Lower leg skin (tissue), 4 donors: ENCODE measurements around the gene C12orf54. TPM values are rescaled to one million over a fixed set of nuclear protein-coding genes. Genes with fewer than 3 reads are reported as not detected.
"Not testable (repeated sequence)": the region's sequence is repeated elsewhere in the genome, so short reads cannot be mapped to it uniquely, and the experiment has no call there.

ENCODE experiments used
- DNase-seq, 2 donors: peaks; one replicate each; pipeline ENCODE4 v3.0.0-alpha.2; 2019; ENCODE audit warnings: low spot score in 2 of 2
- H3K4me3 ChIP-seq: fragments of 200-600 bp; sonication (generic); 2 replicates; pipeline ENCODE4 v1.5.1; 2017; ENCODE audit warnings: mild to moderate bottlenecking, low read depth; ENCODE audit not compliant: poor library complexity, severe bottlenecking
- CTCF ChIP-seq, 3 donors: fragments of 450-650 bp; IDR thresholded peaks; one replicate each; pipeline ENCODE4 v1.5.1; 2016; ENCODE audit warnings: antibody characterized with exemption in 3 of 3, mild to moderate bottlenecking in 3 of 3, moderate library complexity in 2 of 3
- POLR2A ChIP-seq, 2 donors: fragments of 450-650 bp; IDR thresholded peaks; one replicate each; pipeline ENCODE4 v1.6.1; 2016 to 2017; ENCODE audit warnings: antibody characterized with exemption in 2 of 2, mild to moderate bottlenecking in 1 of 2, moderate library complexity in 1 of 2
- WGBS, 2 donors: methylation state at CpG; one replicate each; pipeline ENCODE4 v1.1.5; 2018; 5-methylcytosine and 5-hydroxymethylcytosine counted together
- intact Hi-C: fragments of 100-400 bp; cut with DNase I; formaldehyde crosslinking; loops from one replicate; pipeline ENCODE4 v1.15.0; 2023; ENCODE audit warnings: low total_unique reads
- total RNA-seq, 4 donors: library from RNA; depleted of rRNA; stranded (reverse); fragments of >200 nt; gene quantifications; one replicate each; pipeline ENCODE4 v1.1.0, GENCODE V29; 2016

The C12orf54 gene
- total RNA-seq, 4 donors from 2014 or later, result not detected

- WGBS, 2 donors, result 92 to 93% methylated on average over 7 of the region's 7 CpGs
- DNase-seq, result no peak
- intact Hi-C loops, result no loop called here
- no peak within 1 kb of the TSS for H3K4me3 ChIP-seq
- TF ChIP-seq POLR2A (IDR thresholded peaks at IDR 0.05) (no peak), CTCF (IDR thresholded peaks at IDR 0.05) (no peak)
Observed at GRCh38 chr12:48472259-48472658, 10.0 kb upstream of the C12orf54 start, which contains the start of gene ANP32D. TSS of gene ANP32D (plus strand) at chr12:48472559. CDS start at chr12:48472665, 106 bp downstream.

GRCh38 chr12:48473061-48473460, 9.2 kb upstream of the C12orf54 start:
- intact Hi-C loops, result no loop called here
- WGBS, 2 donors, result 77 to 78% methylated on average over 9 of the region's 9 CpGs
- TF ChIP-seq POLR2A (IDR thresholded peaks at IDR 0.05), result no peak
- no peak for TF ChIP-seq CTCF (IDR thresholded peaks at IDR 0.05)
- no peak for DNase-seq
- no peak overlapping the region for H3K4me3 ChIP-seq

- 80 to 81% methylated on average over 11 of the region's 11 CpGs for WGBS, 2 donors
- DNase-seq, intact Hi-C loops, H3K4me3 ChIP-seq: not testable (repeated sequence)
Observed at GRCh38 chr12:48474497-48474896, 7.8 kb upstream of the C12orf54 start.

- TF ChIP-seq POLR2A (IDR thresholded peaks at IDR 0.05) (no peak), CTCF (IDR thresholded peaks at IDR 0.05) (no peak)
- DNase-seq, result no peak
- H3K4me3 ChIP-seq, result no peak overlapping the region
- WGBS, 2 donors, result 79 to 84% methylated on average over 3 of the region's 3 CpGs
- intact Hi-C loops, result no loop called here
Observed at GRCh38 chr12:48482930-48483329, 632 bp downstream of the C12orf54 start.

GRCh38 chr12:48486261-48486660, 4.0 kb downstream of the C12orf54 start:
- TF ChIP-seq CTCF (IDR thresholded peaks at IDR 0.05) (no peak), POLR2A (IDR thresholded peaks at IDR 0.05) (no peak)
- intact Hi-C loops, result no loop called here
- 75 to 89% methylated on average over 2 of the region's 2 CpGs for WGBS, 2 donors
- DNase-seq, result no peak
- H3K4me3 ChIP-seq, result no peak overlapping the region

- no peak overlapping the region for H3K4me3 ChIP-seq
- intact Hi-C loops, result no loop called here
- 41 to 43% methylated on average over 5 of the region's 5 CpGs for WGBS, 2 donors
- DNase-seq, result no peak
- TF ChIP-seq POLR2A (IDR thresholded peaks at IDR 0.05), result no peak
- no peak for TF ChIP-seq CTCF (IDR thresholded peaks at IDR 0.05)
Observed at GRCh38 chr12:48486679-48487078, 4.4 kb downstream of the C12orf54 start.
